Erythroblast (primary cell): ENCODE measurements around the gene ST8SIA3.
"Not testable (repeated sequence)": the region's sequence is repeated elsewhere in the genome, so short reads cannot be mapped to it uniquely, and the experiment has no call there.

Experiments
- DNase-seq, 2 experiments: peaks; one replicate each; lab custom pipeline; 2025; lab: John Stamatoyannopoulos, UW
- GATA1 ChIP-seq: IDR thresholded peaks from 2 replicates; pipeline ENCODE4 v1.6.1; 2011; ENCODE audit warnings: low read depth, mild to moderate bottlenecking, control low read depth, low read length, moderate library complexity
- POLR2A ChIP-seq: IDR thresholded peaks from 2 replicates; pipeline ENCODE4 v1.6.1; 2011; ENCODE audit warnings: mild to moderate bottlenecking, low read length

The ST8SIA3 gene

GRCh38 chr18:57346876-57347275 lies 5.5 kb upstream of the ST8SIA3 start:
- DNase-seq = no peak
- TF ChIP-seq POLR2A (no peak), GATA1 (no peak)

- TF ChIP-seq POLR2A = no peak
- no peak for TF ChIP-seq GATA1
These were observed 4.6 kb upstream of the ST8SIA3 start for GRCh38 chr18:57347784-57348183.

GRCh38 chr18:57352761-57353136 lies 392 bp downstream of the ST8SIA3 start:
- TF ChIP-seq POLR2A = no peak
- TF ChIP-seq GATA1 = no peak
- no peak for DNase-seq

More at GRCh38 chr18:57347784-57348183, 4.6 kb upstream of the ST8SIA3 start:
- no peak for DNase-seq

- TF ChIP-seq POLR2A (no peak), GATA1 (no peak)
- DNase-seq = no peak
These were observed 981 bp downstream of the ST8SIA3 start for GRCh38 chr18:57353137-57353939.

- TF ChIP-seq POLR2A (no peak), GATA1 (no peak)
- peak; percentile 55 to 57 for DNase-seq
These were observed 1.6 kb downstream of the ST8SIA3 start for GRCh38 chr18:57353940-57354461.

- TF ChIP-seq POLR2A (no peak), GATA1 (no peak)
- DNase-seq = no peak
These were observed 7.1 kb downstream of the ST8SIA3 start for GRCh38 chr18:57359433-57359832.

GRCh38 chr18:57362714-57363113 lies 10.4 kb downstream of the ST8SIA3 start:
- DNase-seq = no peak
- TF ChIP-seq GATA1 = no peak
- TF ChIP-seq POLR2A = no peak

- no peak for TF ChIP-seq POLR2A
- no peak for TF ChIP-seq GATA1
- no peak for DNase-seq
These were observed 12.1 kb downstream of the ST8SIA3 start for GRCh38 chr18:57364460-57364859.

- DNase-seq = no peak
- TF ChIP-seq POLR2A = no peak
- TF ChIP-seq GATA1 = no peak
These were observed 14.2 kb downstream of the ST8SIA3 start for GRCh38 chr18:57366528-57367081.

GRCh38 chr18:57372444-57372843 lies 20.1 kb downstream of the ST8SIA3 start:
- DNase-seq = no peak
- no peak for TF ChIP-seq POLR2A
- TF ChIP-seq GATA1 = no peak

GRCh38 chr18:57373017-57373416 lies 20.7 kb downstream of the ST8SIA3 start:
- no peak for DNase-seq
- TF ChIP-seq POLR2A (no peak), GATA1 (no peak)

GRCh38 chr18:57376503-57376902 lies 24.1 kb downstream of the ST8SIA3 start:
- no peak for DNase-seq
- TF ChIP-seq GATA1 = no peak
- TF ChIP-seq POLR2A = no peak

GRCh38 chr18:57389271-57389670 lies 36.9 kb downstream of the ST8SIA3 start:
- TF ChIP-seq POLR2A (no peak), GATA1 (no peak)
- no peak for DNase-seq

GRCh38 chr18:57390044-57390443 lies 37.7 kb downstream of the ST8SIA3 start:
- TF ChIP-seq GATA1 = no peak
- DNase-seq = no peak

GRCh38 chr18:57394749-57395148 lies 42.4 kb downstream of the ST8SIA3 start:
- DNase-seq = not testable (repeated sequence)

GRCh38 chr18:57396831-57397230 lies 44.5 kb downstream of the ST8SIA3 start:
- not testable (repeated sequence) for DNase-seq
